Measurements from ENCODE around the gene FCRL5. TPM values are rescaled to one million over a fixed set of nuclear protein-coding genes. Genes with fewer than 3 reads are reported as not detected.

FCRL5 gene
- total and polyA plus RNA-seq, 9 of the 15 experiments (the other 6 are each of a cell fraction or from before 2014, with no cell fraction given): not detected

- TF ChIP-seq PBX2 (CRISPR knock-in tag; IDR thresholded peaks at IDR 0.05; ENCODE audit: low read depth): no peak
- TF ChIP-seq PBX2 (tag; conservative IDR thresholded peaks at IDR 0.05; ENCODE audit: low read depth): peak; percentile 56
- TF ChIP-seq BMI1 (IDR thresholded peaks at IDR 0.05; ENCODE audit: low read length): no peak
- TF ChIP-seq ILK (tag; IDR thresholded peaks at IDR 0.05; ENCODE audit: borderline replicate concordance, low read depth): no peak
- TF ChIP-seq MAFF (IDR thresholded peaks at IDR 0.05; ENCODE audit: low read length): peak; percentile 14; the same call in 1 of the 2 replicates
- TF ChIP-seq SMARCB1 (IDR thresholded peaks at IDR 0.05; ENCODE audit: insufficient read length, low read depth): no peak
- TF ChIP-seq, protein P1, sequence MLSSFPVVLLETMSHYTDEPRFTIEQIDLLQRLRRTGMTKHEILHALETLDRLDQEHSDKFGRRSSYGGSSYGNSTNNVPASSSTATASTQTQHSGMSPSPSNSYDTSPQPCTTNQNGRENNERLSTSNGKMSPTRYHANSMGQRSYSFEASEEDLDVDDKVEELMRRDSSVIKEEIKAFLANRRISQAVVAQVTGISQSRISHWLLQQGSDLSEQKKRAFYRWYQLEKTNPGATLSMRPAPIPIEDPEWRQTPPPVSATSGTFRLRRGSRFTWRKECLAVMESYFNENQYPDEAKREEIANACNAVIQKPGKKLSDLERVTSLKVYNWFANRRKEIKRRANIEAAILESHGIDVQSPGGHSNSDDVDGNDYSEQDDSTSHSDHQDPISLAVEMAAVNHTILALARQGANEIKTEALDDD (IDR thresholded peaks at IDR 0.05): no peak
- no peak for TF ChIP-seq MYBL2 (IDR thresholded peaks at IDR 0.05; ENCODE audit: low read depth)
- no peak for TF ChIP-seq MYBL2 (CRISPR knock-in tag; IDR thresholded peaks at IDR 0.05; ENCODE audit: borderline replicate concordance)
- TF ChIP-seq, protein P2, sequence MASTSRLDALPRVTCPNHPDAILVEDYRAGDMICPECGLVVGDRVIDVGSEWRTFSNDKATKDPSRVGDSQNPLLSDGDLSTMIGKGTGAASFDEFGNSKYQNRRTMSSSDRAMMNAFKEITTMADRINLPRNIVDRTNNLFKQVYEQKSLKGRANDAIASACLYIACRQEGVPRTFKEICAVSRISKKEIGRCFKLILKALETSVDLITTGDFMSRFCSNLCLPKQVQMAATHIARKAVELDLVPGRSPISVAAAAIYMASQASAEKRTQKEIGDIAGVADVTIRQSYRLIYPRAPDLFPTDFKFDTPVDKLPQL (IDR thresholded peaks at IDR 0.05; ENCODE audit: extremely low read depth, insufficient read length): no peak
- no peak for TF ChIP-seq CCAR2 (IDR thresholded peaks at IDR 0.05; ENCODE audit: low read depth, low read length)
- TF ChIP-seq MBD1 (CRISPR knock-in tag; IDR thresholded peaks at IDR 0.05): no peak
- TF ChIP-seq ZNF561 (CRISPR knock-in tag; conservative IDR thresholded peaks at IDR 0.05): no peak
- TF ChIP-seq KLF1 (tag; IDR thresholded peaks at IDR 0.05): no peak
- peak; percentile 44; the same call in 1 of the 2 replicates for TF ChIP-seq MAFG (tag; conservative IDR thresholded peaks at IDR 0.05)
- TF ChIP-seq, protein P3, sequence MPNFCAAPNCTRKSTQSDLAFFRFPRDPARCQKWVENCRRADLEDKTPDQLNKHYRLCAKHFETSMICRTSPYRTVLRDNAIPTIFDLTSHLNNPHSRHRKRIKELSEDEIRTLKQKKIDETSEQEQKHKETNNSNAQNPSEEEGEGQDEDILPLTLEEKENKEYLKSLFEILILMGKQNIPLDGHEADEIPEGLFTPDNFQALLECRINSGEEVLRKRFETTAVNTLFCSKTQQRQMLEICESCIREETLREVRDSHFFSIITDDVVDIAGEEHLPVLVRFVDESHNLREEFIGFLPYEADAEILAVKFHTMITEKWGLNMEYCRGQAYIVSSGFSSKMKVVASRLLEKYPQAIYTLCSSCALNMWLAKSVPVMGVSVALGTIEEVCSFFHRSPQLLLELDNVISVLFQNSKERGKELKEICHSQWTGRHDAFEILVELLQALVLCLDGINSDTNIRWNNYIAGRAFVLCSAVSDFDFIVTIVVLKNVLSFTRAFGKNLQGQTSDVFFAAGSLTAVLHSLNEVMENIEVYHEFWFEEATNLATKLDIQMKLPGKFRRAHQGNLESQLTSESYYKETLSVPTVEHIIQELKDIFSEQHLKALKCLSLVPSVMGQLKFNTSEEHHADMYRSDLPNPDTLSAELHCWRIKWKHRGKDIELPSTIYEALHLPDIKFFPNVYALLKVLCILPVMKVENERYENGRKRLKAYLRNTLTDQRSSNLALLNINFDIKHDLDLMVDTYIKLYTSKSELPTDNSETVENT (CRISPR knock-in tag; IDR thresholded peaks at IDR 0.05): no peak
- no peak for TF ChIP-seq FOXK1 (CRISPR knock-in tag; IDR thresholded peaks at IDR 0.05; ENCODE audit: borderline replicate concordance)
- TF ChIP-seq RBM39 (optimal IDR thresholded peaks at IDR 0.05; ENCODE audit: low read depth, low read length): no peak
- no peak for TF ChIP-seq NBN (IDR thresholded peaks at IDR 0.05; ENCODE audit: low read depth)
- no peak for TF ChIP-seq CBX1 (IDR thresholded peaks at IDR 0.05; ENCODE audit: low read depth)
Measured at GRCh38 chr1:157566484-157567300, 14.4 kb upstream of the FCRL5 start (continued).

All from K562 (cell line).